Activated CD4-positive, alpha-beta T cell treated with anti-CD3 and anti-CD28 coated beads, Interleukin-2, amount 50 U/mL, for 48 hours (primary cell): ENCODE data around the gene CACNB4.

Experiments used
- DNase-seq, 2 experiments: peaks; one replicate each; pipeline ENCODE4 v3.0.0-alpha.2; 2020

Gene CACNB4

DNA sequence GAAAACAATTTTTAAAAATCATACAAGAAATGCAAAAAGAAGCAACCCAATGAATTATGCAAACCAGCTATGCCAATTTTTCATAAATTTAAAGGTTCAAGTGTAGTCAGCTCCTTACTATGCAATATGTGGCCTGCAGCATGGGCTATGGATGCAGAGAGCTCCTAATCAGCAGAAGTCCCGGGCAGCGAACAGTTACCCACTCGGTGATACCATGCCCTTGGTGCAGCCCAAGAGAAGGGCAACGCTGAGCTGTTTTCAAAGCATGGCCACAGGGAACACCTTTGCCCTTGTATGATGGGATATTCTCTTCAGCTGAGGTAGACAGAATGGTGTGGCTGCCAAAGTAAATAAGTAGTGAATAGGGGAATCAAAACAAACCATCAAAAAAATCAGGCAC lies 253.4 kb downstream of the CACNB4 start:
- no peak for DNase-seq

DNA sequence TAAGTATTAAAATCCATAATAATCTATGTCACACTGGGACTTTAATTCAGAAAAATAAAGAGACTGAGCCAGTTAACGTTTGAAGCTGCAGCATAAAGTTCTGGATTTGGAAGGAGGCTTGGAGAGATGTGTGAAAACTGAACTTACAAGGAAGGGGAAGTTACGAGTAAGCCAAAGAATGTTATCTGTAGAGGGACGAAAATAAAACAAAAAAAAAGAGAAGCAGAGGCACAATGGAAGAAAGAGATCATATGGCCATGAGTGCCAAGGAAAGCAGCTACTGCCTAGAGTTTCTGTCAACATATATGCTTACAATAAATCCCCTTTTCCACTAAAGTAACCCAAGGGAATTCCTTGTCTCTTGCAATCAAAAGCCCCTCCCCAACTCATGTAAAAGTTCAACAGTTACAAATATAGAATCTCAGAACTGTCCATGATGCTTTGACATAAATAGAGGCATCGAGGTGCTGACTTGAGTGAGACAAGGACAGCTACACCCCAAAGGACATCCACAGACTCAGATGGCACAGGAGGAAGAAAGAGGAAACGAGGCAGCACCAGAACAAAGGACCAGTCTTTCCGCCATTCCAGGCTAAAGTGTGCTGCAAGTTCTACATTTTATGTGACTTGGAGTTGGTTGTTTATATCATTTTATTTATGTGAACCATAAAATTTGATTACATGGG lies 254.5 kb downstream of the CACNB4 start:
- no peak for DNase-seq

DNA sequence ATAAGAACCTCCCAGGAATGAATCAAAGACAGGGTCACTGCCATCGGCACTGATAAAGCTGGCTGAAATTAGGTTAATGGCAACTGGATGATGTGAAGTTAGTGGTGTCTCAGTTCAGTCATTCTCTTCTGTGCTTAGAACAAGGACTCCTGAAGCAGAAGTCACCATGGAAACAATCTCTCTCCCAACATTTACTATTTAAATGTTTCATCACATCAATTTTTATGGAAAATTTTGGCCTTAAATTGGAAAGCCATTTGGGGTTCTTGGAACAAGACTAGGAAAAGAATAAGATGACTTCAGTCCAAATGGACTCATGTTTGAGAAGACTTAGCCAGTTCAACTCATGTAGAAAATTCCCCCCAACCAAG lies 255.2 kb downstream of the CACNB4 start:
- no peak for DNase-seq

DNA sequence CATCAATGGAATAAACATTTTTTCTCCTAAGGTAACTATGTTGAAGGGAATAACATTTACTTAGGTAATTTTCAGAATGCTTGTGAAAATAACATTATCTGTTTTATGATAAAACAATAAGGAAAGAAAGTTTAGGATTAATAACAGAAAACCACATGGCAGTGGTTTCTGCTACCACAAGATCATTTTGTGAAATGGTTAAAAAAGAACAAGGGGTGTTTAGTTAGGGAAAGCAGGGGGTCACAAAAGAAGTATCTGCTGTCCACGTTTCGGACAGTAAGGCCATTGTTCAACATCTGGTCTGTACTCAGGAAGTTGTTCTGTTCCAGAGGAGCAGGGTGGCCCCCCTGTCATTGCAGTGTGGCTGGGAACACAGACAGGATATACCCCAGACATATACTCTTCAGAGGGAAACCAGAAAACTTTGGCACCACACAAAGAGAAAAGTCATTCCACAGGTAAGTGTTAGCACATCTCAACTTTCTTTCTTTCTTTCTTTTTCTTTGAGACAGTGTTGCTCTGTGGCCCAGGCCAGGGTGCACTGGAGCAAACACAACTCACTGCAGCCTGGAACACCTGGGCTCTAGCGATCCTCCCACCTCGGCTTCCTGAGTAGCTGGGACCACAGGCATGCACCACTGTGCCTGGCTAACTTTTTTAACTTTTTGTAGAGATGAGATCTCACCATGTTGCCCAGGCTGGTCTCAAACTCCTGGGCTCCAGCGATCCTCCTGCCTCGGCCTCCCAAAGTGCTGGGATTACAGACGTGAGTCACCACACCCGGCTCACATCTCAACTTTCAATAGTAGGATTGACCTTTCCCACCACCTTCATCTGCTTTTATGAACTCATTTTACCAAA lies 255.8 kb downstream of the CACNB4 start:
- no peak for DNase-seq

DNA sequence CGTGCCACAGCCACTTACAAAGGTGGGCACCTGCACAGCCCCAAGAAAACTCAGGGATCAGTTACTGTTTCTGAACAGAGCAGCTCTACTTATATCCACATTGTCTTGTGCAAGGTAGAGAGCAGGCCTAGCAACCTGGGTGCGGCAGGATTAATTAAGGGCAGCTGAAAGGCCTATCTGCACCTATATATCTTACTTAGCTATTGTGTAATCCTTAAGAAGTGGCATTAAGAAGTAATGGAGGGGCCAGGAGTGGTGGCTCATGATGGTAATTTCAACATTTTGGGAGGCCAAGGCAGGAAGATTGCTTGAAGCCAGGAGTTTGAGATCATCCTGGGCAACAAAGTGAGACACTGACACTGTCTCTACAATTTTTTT lies 257.8 kb downstream of the CACNB4 start:
- no peak for DNase-seq

DNA sequence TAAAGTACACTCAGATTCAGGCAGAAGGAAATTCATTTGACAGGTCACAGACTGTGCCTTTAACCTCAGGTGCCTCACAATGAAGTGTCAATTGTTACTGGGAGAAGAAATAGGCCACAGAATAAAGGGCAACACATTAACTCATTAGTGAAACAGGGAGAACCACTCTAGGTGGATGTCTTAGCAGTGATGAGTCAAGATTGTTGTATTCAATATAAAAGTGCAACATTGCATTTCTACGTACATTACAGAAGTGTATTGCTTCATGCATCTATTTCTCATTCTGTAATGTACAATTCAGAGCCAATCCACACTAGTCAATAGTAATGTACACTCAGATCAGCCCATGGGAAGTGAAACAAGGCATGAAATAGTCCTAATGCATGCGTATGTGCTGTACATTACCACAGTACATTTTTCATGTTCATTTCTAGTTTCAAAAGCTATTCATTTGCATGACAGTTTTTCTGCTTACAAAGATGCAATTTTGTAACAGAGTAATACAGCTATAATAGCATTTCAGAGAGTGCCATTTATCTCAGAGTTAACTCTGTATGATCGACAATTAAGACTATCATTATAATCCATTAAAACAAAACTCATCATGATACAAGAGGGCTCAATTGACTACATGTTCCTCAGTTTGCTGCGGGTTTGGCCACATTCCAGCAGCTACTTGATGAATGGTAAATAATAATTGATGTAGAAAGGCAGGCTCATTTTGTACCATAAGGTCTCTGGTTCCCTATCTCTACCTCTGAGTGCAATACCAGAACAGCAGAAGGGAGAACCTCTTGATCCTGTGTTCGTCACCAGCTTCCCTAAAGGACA lies 258.4 kb downstream of the CACNB4 start:
- no peak for DNase-seq

DNA sequence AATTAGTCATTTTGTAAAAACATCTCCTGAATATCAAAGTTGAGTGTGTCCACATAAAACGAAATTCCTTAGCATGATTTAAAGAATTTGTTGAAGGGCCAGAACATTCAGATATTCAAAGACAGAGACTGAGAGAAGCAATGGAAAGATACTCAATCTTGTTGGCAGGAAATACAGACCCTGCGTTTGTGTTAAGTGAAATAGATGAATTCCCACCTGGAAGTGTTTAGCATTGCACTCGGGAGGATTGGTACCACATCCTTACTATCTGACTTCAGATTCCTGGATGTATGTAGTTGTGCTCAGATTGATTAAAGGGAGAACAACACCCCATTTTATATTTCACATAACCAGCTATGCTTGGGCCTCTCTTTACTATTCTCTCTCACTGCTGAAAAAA lies 260.9 kb downstream of the CACNB4 start:
- no peak for DNase-seq

DNA sequence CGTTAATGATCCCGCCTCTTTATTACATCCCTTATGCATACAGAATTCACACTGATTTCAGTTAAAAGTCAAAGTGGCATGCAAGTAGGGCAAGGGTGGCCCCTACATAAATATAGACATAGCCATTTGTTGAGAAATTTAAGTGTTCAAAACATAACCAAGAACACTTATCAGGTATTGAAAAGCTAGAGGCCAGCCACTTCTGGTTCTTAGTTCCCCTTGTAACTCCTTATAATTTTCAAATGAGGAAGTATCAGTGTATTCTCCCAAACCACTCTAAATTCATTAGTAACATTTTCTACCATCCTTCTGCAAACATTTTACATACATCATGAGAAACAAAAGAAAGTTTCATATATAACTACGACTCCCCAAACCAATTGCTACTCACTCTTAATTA lies 264.9 kb downstream of the CACNB4 start:
- no peak for DNase-seq

DNA sequence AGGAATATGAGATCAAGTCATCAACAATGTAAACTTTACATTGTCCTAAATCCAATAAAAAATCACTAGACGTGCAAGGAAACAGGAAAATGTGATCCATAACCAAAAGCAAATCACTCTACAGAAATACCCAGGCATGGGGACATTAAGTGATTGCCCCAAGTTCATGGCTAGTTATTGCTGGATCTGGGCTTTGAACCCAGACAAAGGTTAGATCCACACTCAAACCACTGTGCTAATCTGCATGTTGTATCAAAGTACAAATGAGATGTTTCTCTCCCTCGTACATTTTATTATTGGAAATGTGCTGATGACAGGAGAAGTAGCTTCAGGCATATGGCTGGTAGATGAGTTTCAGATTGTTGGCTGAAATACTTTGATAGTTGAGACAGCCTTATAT lies 267.9 kb downstream of the CACNB4 start:
- no peak for DNase-seq

DNA sequence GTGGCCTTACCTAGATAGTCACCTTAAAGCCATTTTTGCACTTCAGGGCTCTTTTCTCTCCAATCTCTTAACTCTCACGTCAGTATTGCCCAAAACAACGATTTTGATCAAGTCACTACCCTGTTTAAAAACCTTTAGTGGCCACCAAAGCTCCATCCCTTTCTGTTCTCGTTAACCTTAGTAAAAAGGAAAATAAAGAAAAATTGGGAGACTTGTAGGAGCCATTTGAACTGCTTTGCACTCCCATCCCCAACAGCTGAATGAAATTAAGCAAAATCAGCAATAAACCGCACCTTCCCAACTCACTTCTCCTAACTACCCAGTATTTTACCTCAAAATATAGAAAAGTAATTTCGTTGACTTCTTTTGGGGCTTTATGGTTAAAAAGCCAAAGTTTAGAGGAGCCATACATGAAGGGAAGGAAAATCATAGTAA lies 269.9 kb downstream of the CACNB4 start:
- no peak for DNase-seq

DNA sequence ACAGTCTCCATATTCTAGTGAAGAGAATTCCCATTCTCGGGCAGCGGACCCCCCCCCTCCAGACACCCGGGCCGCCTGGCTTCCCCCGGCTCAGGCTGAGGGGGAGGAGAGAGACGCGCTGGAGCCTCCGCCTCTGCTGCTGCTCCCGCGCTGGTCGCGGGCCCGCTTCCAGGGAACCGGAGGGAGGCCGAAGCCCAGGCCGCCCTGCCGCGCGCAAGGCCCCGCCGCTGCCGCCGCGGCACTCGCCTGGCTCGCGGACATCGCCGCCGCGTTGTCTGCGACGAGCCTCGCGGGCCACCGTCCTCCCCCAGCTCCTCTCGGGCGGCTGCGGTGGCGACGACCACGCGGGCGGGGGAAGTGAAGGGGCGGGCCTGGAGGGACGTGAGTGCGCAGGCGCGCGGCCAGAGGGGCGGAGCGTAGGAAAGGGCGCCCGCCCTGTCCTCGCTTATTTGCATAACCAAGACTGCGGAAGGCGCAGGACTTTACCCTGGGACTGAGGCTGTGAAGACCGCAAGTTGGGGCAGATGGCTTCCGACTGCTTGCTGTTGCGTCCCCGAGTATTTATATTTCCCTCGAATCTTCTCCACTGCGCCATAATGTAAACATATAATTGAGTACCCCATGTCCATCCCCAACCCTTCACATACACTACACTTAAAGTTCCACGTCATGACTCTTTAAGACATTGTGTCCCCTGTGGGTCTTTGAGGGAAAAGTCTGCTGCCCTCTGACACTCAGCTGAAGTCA lies 270.5 kb downstream of the CACNB4 start, which contains the start of gene ARL5A:
TSS of gene ARL5A (minus strand) at position 279 of the 747 bp plus-strand sequence. CDS start at position 34, 245 bp downstream.
- peak; percentile 90 to 93 for DNase-seq

DNA sequence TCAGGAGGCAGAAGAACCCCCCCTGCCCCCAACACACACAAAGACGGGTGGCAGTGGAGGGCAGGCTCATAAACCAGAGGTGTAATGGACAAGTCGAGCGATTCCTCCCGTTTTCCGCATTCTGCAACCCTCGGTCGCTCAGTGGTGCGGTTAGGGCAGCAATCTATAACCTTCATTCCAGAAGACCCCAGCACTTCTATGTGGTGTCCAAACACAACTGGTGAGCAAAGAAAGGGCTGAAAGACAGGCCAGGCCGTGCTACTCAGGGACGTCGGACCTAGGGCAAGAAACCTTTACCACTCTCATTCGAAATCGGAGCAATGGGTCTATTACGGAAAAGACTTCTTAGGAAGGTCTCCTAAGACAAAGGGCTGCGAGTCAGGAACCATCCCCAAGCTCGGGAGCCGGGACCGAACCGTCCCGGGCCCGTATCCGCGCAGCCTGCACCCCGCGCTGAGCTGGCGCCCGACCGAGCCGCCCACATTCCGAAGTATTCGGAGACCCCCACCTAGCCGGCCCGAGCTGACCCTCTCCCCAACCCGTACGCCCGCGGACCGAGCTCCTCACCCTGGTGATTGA lies 271.2 kb downstream of the CACNB4 start:
- DNase-seq: peak; percentile 18 to 35

DNA sequence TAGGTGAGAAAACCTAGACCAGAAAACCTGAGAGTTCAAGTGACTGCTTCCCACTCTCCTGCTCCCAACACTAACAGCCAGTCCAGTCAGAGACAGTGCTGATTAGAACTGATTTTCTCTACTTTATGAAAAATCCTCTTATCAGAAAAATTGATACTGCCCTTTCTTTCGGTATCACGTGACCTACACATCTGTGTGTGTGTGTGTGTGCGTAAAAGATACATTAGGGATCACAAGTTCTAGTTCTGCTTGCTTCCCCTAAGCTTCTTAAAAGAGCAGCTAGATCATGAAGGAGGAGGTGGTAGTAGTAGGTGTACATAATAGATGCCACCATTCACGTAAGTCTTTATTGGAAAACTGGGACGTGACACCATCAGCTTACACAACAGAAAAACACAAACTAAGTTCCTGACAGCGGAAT lies 272.1 kb downstream of the CACNB4 start:
- DNase-seq: no peak

DNA sequence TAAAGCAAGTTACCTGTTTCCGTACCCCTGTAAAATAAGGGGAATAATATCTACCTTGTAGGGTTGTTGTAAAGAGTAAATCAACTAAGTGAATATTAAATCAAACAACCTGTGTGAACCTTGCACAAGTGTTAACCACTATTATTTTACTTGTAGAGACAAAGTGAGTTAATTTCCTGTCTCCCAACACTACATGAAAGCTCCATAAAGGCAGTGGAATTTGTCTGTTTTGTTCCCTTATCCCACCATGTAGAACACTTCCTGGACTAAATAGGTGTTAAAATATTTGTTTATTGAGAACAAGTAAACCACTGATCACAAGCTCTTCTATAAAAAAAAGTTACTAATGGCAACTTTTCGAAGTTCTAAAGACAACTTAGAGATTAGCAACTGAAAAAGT lies 274.0 kb downstream of the CACNB4 start:
- DNase-seq: no peak

DNA sequence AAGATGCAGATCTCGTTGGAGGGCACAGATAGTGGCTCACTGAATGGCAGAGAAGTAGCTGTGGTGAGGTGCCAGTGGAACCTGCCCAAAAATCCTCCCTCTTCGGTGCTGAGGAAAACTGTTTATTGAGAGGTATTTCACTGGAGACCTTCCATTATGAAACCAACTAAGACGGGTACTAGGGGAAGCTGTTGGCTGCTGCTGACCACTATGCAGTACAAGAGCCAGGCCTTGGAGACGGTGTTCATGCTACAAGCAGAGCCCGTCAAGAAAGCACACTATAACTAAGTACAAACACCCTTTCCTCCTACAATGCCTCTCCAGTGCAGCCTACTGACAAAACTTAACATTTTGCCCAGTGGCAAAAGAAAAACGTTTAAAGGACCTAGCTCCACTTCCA lies 275.2 kb downstream of the CACNB4 start:
- DNase-seq: no peak

DNA sequence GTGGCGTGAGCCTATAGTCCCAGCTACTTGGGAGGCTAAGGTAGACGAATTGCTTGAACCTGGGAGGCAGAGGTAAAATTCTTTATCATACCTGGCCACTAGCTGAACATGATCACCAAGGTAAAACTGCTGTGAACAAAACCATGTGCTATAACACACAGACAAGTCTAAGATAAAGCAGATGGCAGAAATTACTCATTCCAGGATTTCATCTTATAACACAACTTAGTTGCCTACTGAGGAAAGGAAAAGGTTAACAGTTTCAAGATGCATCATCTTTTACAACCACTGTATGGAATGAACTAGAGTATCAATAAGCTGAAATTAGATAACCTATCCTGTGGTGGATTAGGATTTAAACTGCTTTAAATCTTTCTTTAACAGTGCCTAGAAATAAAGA lies 278.9 kb downstream of the CACNB4 start:
- no peak for DNase-seq

DNA sequence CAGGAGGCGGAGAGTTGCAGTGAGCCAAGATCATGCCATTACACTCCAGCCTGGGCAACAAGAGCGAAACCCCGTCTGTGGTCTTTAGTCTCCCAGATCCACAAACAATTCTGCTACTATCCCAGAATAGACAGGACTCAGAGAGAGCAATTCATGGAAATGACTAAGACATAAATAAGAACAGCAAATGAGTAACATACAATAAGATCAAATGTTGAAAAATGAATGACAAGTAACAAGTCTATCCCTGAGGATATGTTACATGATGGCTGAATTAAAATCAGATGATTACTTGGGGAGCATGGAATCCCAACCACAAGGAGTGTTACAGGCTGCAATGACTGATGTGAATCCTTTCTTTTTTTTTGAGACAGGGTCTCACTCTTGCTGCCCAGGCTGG lies 280.9 kb downstream of the CACNB4 start:
- DNase-seq: no peak

DNA sequence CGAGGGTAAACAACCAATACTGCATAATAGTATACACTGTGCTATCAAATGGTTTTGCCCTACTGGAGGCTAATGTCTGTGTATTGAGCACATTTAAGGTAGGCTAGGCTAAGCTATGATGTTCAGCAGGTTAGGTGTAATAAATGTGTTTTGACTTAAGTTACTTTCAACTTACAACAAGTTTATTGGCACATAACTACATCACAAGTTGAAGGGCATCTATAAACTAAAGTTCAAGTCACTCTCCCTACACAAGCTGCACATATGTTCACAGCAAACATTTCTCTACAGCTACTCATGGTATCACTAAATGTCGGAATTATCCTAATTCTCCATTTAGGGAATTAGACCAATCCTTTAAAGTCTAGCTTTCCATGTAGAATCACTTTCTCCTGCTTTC lies 282.0 kb downstream of the CACNB4 start:
- DNase-seq: no peak

DNA sequence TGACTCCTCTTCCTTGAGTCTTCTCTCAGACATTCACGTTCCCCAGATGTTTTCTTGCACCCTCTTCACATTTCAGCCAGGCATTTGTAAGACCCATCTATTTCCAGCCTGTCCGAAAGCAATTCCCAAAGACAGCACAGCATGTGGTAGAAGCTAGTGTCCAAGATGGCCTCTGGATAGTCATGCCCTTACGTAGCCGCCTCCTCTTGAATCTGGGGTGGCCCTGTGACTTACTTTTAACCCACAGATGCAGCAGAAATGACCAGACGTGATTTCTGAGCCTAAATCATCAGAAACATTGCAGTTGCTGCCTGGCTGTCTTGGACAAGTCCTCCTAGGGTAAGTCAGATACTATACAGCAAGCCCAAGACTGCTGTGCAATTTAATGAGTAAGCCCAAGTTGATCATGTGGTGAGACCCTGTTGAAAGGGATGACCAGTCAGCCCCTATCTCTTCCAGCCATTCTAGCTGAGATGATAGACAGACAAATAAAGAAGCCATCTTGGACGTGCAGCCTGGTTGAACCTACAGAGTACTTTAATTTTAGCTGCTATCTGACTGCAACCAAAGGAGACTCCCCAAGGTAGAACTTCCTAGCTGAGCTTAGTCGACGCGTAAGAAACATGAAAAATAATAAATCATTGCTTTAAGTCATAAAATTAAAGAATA lies 282.9 kb downstream of the CACNB4 start:
- DNase-seq: no peak

DNA sequence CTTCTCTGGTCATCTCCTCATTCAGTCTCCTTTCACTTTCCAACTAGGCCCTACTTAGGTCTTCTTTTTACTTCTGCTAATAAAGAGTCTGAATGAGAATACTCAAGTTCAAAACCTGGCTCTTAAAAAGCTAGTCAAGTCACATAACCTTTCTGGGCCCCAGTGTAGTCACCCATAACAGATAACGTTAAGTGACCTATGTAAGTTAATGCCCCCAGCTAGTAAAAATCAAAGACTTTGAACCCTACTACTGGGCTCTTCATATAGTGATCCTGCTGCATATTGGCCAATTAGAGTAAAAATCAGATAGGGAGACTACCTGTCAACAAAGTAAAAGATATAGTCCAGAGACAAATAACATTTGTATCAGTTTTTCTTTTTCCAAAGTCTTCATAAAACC lies 288.4 kb downstream of the CACNB4 start:
- no peak for DNase-seq

DNA sequence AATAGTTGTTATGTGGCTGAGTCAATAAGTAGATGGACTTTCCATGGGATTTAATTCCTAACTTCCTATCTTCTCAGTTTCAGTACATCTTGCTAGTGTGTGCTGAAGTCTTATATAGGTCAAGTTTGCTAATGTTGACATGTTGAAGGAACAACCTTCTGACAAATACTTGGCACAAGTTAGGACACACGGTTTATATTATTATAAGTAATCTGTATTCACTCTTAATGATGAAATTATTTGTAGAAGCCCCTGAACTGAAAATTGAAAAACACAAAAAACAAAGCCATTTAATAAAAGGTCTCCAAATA lies 289.8 kb downstream of the CACNB4 start:
- no peak for DNase-seq
